Activated CD4-positive, alpha-beta T cell treated with anti-CD3 and anti-CD28 coated beads, Interleukin-2, Interleukin-6, amounts not matched to agents 100 ng/mL and 50 ng/mL, durations not matched to agents 16 hours and 8 hours (primary cell): ENCODE measurements around the gene LINGO4.

Source experiments
- DNase-seq: peaks from one replicate; pipeline ENCODE4 v3.0.0-alpha.2; 2020

LINGO4 gene

GRCh38 chr1:151833172-151833900, 28.1 kb upstream of the LINGO4 start:
- DNase-seq: no peak

- DNase-seq: no peak
These were observed 27.2 kb upstream of the LINGO4 start for GRCh38 chr1:151832318-151832980.

DNA sequence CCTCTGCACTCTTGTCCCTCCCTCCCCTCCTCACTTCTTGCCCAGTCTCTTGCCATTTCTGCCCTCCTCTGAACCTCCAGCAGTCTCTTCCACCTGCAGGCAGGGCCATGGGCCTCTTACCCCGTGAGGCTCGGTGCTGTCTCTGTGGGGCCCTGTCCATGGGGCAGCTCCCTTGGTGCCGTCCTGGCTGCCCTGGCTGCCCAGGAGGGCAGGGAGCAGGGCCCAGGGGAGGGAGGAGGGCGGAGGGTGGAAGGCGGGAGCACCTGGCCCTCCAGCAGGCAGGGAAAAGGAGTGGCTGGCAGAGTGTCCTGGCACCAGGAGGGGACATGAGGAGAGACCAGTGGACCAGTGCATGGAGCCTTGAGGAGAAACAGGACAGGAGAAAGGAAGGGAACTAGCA, 26.4 kb upstream of the LINGO4 start, which contains the start of gene RORC:
TSS of gene RORC (minus strand) at position 198 of the 400 bp plus-strand sequence. CDS start at position 160, 38 bp downstream.
- no peak for DNase-seq

- DNase-seq: no peak
These were observed 26.0 kb upstream of the LINGO4 start for GRCh38 chr1:151831256-151831591.

DNA sequence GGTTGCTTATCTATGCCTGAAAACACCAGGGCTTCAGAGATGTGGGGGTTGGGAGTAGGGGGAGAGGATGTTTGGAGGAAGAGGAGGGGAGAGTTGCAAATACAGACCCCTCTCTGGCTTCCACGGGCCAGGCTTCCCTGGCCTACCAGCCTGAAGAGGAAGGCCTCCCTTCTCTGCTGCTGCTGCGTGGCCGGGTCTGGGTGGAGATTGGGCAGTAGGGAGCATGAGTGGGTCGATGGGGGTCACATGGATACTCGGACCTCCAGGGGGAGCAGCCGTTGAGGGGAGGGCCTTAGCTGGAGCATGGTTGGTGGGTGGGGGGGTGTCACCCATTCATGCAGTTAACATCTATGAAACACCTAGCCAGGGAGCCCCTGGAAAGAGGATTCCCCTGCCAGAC, 24.8 kb upstream of the LINGO4 start:
- DNase-seq: no peak

DNA sequence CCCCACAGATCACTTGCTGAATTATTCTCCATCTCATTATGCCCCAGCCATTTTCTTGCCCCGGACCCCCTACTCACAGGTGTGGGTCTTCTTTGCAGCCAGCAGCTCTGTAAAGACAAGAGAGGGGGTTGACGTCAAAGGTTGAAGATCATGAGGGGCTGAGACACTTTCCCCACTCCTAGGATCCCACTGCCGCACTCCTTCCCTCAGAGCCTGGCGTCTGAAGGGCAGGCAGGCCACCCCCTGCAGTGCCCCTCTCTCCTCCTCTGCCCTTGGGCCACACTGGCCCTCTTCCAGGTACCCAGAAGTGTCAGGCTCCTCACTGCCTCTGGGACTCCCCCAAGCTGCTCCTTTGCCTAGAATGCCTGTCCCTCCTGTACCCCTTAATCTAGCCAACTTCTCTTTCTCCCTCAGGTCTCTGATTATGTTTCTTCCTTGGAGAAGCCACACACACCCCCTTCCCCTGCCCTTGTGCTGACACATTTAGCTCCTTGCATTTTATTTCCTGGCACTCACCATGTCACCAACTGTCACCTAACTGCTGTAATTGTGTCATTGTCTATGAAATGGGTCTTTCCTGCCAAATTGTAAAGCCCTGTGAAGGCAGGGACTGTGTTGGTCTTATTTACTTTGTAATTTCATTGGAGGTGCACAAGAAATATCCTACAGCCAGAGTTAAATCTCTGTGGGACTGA, 24.3 kb upstream of the LINGO4 start:
- peak; percentile 78 for DNase-seq

DNA sequence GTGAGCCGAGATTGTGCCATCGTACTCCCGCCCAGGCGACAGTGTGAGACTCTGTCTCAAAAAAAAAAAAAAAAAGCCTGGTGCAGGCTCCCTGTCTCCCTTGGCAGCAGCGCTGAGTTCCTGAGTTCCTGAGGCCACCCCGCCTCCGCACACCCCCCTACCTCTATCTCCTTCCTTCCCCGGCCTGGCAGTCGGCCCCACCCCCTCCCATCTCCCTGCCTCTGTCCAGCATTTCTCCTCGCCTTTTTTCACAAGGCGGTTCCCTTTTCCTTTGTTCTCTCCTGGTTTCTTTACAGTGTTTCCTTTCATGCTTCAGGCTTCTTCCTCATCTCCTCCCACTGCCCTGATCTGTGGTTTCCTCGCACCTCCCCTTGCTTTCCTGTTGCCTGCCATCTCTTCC, 23.7 kb upstream of the LINGO4 start:
- peak; percentile 42 for DNase-seq

- DNase-seq: peak; percentile 49
These were observed 22.6 kb upstream of the LINGO4 start for GRCh38 chr1:151827853-151828252.

DNA sequence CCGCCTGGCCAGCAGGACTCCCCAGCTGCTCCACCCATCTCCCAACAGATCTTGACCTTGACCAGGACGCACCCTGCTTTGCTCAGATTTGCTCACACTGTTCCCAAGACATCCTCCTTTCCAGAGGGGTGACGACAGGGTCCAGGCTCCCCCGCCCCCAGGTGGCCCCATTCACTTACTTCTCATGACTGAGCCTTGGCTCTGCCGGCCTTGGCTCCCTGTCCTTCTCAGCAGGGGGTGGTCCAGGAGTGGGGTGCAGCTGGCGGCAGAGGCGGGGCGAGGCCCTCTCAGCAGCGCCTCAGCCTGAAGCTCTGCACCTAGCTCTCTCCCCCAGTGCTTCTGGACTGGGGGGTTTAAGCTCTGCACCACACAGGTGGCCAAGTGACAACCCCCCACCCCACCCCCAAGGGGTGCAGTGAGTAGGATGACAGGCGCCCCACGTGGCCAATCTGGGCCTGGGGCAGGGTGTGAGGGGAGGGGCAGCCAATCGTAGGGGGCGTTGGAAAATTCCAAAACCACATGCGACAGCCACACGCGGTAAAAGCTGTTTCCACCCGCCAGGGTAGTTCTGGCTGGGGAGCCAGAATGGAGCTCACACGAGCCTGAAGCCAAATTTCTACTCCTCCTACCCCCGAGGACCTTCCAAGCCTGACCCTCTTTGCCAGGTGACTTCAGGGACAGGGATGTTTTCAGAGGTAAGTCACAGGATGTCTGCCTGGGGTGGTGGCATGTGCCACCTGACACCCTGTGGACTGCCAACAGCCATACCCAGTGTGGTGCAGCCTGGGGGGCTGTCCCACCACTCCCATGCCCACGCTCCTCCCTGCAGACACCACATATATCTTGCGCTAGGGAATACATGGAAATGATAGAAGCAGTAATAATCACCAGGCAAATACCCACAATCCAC, 20.8 kb upstream of the LINGO4 start:
- DNase-seq: peak; percentile 57

- DNase-seq: no peak
These were observed 20.0 kb upstream of the LINGO4 start for GRCh38 chr1:151825204-151825603.

DNA sequence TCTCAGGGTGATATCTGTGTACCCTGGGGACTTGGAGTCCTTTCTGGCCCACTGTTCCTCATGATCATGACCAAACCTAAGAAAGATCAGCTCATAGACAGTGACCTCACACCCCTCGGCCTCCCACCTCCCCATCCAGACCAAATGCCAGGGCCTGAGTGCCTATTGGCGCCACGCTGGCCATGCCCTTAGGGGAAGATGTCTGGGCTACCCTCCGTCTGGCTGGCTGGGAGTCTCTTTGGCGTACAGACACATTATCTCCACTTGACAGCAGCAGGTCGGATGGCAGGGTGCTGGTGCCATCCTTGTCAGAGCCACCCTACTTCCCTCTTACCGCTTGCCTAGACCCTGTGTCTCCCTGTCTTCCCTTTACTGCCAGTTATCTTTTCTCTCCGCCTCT, 18.0 kb upstream of the LINGO4 start:
- no peak for DNase-seq

DNA sequence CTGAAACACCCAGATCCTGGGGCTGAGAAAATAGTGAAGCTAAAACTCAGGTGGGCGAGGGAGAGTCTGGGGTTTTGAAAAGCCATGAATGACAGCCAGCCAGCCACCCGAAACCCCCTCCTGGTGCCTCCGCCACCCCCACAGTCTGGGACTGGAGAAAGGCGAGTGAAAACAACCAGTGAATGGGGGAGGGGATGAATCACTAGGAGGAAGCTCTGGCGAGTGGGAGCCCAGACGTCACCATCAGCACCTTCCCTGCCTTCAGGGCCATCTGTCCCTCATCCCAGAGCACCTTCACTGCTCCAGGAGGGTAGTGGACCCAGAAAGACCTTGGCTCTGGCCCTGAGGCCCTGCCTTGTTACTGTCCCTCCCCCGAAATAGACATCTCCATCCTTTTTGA, 17.2 kb upstream of the LINGO4 start:
- peak; percentile 55 for DNase-seq

GRCh38 chr1:151820940-151821339, 15.7 kb upstream of the LINGO4 start:
- peak; percentile 34 for DNase-seq

DNA sequence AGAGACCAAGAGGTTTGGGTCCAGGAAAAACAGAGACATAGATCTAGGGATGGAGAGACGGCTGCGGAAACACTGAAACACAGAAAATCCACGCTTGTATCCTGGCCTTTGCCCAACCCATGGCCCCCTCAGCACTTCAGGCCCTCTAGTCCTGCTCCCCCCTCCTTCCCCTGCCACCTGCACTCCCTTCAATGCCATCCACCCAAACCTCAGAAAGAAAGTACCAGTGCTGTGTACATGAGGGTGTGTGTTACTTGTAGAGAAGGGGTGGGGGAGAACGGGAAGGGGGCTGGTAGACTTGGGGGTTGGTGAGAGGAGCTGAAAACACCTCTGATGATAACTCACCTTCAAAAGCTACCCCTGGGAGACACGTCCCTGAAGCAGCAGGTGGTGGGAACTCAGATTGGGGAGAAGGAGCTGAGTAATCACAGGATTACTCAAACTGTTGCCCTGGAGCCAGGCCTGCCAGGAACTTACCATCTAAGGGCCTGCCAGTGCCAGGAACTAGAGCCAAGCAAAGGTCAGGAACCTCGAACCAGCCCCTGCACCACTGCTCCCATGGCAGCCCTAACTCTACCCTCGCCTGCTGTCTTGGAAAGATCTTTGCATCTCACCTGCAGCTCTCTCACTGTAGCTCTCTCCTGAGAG, 14.9 kb upstream of the LINGO4 start:
- peak; percentile 66 for DNase-seq

GRCh38 chr1:151819227-151819835, 14.1 kb upstream of the LINGO4 start:
- no peak for DNase-seq

DNA sequence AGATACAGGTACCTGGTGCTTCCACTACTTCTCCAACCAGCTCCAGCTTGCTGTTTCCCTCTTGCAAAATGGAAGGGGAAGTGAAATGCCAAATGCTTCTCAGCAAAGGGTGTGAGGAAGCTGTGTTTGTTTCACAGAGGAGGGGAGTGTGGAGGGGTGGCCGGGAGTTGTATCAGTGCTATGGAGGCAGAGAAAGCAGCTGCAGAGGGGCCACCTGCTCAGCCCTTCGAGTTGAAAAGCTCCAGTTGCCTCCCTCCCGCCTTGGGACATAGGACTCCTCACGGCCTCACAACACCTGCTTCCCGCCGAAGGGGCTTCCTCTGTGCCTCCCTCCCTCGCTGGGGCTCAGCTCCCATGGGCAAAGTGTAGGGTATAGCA, 12.1 kb upstream of the LINGO4 start:
- DNase-seq: no peak

- no peak for DNase-seq
These were observed 11.5 kb upstream of the LINGO4 start for GRCh38 chr1:151816548-151817352.

DNA sequence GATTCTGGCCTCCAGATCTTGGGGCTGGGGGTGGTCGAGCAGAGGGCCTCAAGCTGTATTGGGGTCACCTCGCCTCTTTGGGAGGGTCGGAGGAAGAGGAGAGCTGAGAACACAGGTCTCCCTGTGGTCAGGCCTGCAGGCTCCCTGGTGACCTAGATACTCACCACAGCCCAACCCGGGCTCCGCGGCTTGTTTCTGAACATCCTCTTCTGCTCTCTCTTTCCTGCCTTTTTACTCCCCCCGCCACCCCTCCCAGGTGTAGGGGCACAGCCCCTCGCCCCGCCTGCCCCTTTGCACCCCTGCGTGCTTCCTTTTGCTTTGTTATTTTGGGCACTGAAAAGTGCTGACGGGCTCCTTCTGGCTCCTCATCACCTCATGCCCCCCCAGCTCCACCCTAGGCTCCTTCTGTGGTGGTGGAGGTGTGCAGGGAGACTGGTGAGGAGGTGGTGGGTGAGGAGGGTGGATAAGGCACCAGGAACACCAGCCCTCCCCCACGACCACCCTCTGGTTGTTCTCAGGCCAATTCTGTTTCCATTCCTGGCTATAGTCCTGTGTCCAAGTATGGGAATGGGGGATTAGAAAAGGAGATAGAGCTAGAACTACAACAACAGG, 10.6 kb upstream of the LINGO4 start:
- no peak for DNase-seq

- DNase-seq: no peak
These were observed 9.8 kb upstream of the LINGO4 start for GRCh38 chr1:151814971-151815545.

GRCh38 chr1:151814426-151814825, 9.2 kb upstream of the LINGO4 start:
- DNase-seq: no peak
